Activated naive CD4-positive, alpha-beta T cell treated with anti-CD3 and anti-CD28 coated beads for 36 hours (primary cell): ENCODE results near the gene MLST8. TPM values are rescaled to one million over a fixed set of nuclear protein-coding genes. Genes with fewer than 3 reads are reported as not detected.
A peak's percentile ranks its signal among the peaks of the same experiment; 100 is the strongest.
"Not testable (repeated sequence)": the region's sequence is repeated elsewhere in the genome, so short reads cannot be mapped to it uniquely, and the experiment has no call there.

Experiments used
- CTCF ChIA-PET: fragments of 350-600 bp; sonication (Branson Sonifier 250); formaldehyde crosslinking; loops from one replicate; lab custom pipeline; 2021; ENCODE audit warnings: antibody characterized with exemption; lab: Charles Lee
- DNase-seq: peaks from one replicate; pipeline ENCODE4 v3.0.0-alpha.2; 2020
- H3K27ac Mint-ChIP-seq: one replicate; pipeline ENCODE4 v1.8.0; 2021; ENCODE audit warnings: mild to moderate bottlenecking, mixed read lengths
- H3K27me3 Mint-ChIP-seq: one replicate; pipeline ENCODE4 v1.8.0; 2021; ENCODE audit warnings: low read depth, mixed read lengths
- H3K36me3 Mint-ChIP-seq: one replicate; pipeline ENCODE4 v1.8.0; 2021; ENCODE audit warnings: low read depth, mixed read lengths
- H3K4me1 Mint-ChIP-seq: one replicate; pipeline ENCODE4 v1.8.0; 2021; ENCODE audit warnings: low read depth, mixed read lengths
- H3K4me3 Mint-ChIP-seq: one replicate; pipeline ENCODE4 v1.8.0; 2021; ENCODE audit warnings: mild to moderate bottlenecking, moderate library complexity, mixed read lengths
- H3K9me3 Mint-ChIP-seq: one replicate; pipeline ENCODE4 v1.8.0; 2021; ENCODE audit warnings: mixed read lengths
- intact Hi-C: fragments of 100-400 bp; cut with micrococcal nuclease; formaldehyde crosslinking; loops from one replicate; pipeline ENCODE4 v1.15.1; 2023
- total RNA-seq, 2 experiments: library from RNA; stranded (reverse); gene quantifications; one replicate each; pipeline ENCODE4 v1.2.3, GENCODE V29; 2021

MLST8 gene
- total RNA-seq, 2 experiments from 2014 or later: 70.0 to 70.1 TPM

DNA sequence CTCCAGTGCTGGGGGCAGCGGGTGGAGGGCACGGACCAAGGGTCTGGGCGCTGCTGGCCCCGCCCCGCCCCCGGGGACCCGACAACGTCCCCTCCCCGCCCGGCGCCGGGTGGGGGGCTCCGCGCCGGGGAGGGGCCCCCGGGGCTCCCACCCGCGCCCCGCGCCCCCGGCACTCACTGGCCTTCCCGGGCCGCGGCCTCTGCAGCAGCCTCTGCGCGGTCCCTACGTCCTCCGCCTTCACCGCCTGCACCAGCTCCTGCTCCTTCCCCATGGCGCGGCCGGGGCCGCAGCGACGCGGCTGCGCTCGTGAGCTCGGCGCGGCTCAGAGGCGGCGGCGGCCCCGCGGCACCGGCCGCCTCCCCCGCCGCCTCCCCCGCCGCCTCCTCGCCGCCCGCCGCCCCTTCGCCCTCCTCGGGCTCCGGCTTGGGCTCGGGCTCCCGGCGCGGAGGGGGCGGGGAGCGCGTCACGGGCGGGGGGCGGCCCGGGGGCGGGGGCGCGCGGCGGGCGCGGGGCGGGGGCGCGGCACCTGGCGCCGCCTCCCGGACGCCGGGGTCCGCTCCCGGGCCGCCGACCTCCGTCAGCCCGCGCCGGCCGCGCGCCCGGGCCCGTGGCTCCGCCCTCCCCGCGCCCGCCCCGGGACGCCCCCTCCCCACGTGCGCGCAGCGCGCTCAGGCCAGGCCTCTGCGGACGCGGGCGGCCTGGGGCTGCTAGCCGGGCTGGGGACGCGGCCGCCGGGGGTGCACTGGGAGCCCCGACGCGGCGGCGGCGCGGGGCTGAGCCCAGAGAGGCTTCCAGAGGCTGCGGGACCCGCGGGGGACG is 8.9 kb upstream of the MLST8 start, which contains the start of gene CASKIN1:
Gene CASKIN1, minus strand, starts transcription at position 444 of the 819 bp plus-strand sequence. Its CDS starts 173 bp downstream, at position 271.
- H3K27me3 Mint-ChIP-seq: peaks cover 26% of the 10 kb centered on the region
- CTCF ChIA-PET: no interaction called here
- H3K27ac Mint-ChIP-seq: no peak within 1 kb of the TSS
- no peak for DNase-seq
- no peaks in the 10 kb centered on the region for H3K9me3 Mint-ChIP-seq
- H3K36me3 Mint-ChIP-seq: no peaks in the 10 kb centered on the region
- peaks cover 4% of the 10 kb centered on the region for H3K4me1 Mint-ChIP-seq
- peak within 1 kb of the TSS; percentile 50 for H3K4me3 Mint-ChIP-seq
- intact Hi-C loops: no loop called here

DNA sequence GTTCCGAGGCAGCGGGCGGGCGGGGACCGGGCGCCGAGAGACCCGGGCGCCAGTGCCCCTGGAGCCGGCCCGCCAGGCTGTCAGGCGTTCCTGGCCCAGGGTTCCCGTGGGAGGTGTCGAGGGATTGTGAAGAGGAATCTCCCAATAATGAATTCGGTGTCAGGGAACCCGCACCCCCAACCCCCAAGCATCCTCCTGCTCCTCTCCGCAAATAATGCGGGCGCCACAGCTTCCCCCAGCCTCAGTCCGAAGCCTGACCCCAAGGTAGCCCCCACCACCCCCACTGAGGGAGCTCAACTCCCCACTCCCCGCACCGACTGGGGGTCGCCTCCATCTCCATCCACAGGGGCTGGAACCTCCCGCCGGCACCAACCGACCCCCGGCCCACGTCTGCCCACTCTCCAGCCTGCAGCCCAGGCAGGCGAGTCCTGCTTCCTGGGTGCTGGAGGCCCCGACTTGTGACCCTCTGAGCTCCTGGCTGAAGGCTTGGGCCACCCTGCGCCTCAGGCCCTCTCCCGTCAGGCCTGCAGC is 8.2 kb upstream of the MLST8 start:
- Mint-ChIP-seq H3K36me3 (no peaks in the 10 kb centered on the region), H3K27me3 (peaks cover 26% of the 10 kb centered on the region), H3K9me3 (no peaks in the 10 kb centered on the region), H3K27ac (no peak overlapping the region), H3K4me1 (peaks cover 4% of the 10 kb centered on the region), H3K4me3 (peak overlapping the region; percentile 50)
- no peak for DNase-seq
- intact Hi-C loops: no loop called here
- CTCF ChIA-PET: no interaction called here

- DNase-seq: no peak
- Mint-ChIP-seq H3K27ac (no peak overlapping the region), H3K27me3 (peaks cover 26% of the 10 kb centered on the region), H3K36me3 (no peaks in the 10 kb centered on the region), H3K4me3 (peak overlapping the region; percentile 27), H3K4me1 (peaks cover 4% of the 10 kb centered on the region), H3K9me3 (no peaks in the 10 kb centered on the region)
- CTCF ChIA-PET: no interaction called here
- intact Hi-C loops: no loop called here
Measured at GRCh38 chr16:2197765-2198164, 7.5 kb upstream of the MLST8 start.

DNA sequence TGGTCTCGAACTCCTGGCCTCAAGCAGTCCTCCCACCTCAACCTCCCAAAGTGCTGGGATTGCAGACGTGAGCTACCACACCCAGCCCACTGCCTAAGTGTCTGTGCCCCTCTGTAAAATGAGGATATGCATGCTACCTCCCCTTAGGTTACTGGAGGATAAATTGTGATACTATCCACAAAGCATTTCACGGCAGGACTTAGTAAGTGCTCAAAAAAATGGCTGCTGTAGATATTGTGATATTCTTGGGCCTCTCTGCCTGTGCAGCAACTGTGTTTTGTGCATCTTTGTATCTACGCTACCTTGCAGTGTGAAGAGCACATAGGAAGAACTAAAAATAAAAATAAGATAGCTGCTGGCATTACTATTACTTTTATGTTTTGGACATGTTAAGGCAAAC is 7.0 kb upstream of the MLST8 start:
- CTCF ChIA-PET: no interaction called here
- intact Hi-C loops: no loop called here
- Mint-ChIP-seq H3K27ac (no peak overlapping the region), H3K27me3 (peaks cover 26% of the 10 kb centered on the region), H3K9me3 (no peaks in the 10 kb centered on the region), H3K4me1 (peaks cover 4% of the 10 kb centered on the region), H3K36me3 (no peaks in the 10 kb centered on the region), H3K4me3 (peak overlapping the region; percentile 27)
- DNase-seq: no peak

DNA sequence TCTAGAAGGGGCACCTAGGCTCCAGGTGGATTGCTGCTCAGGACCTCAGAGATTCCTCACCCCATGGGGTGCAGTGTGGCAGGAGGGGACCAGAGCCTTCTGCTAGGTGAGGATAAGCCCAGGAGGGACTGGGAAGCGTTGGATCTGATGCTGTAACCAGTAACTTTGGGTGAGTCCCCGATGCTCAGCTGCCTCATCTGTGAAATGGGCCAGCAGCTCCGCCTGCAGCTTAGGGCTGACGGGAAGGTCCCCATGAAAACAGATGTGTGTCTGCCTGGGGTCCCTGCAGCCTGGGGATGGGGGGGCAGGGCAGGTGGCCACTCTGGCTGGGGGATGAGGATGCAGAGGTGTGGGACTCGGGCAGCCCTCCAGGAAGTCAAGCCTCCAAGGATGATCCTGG is 6.2 kb upstream of the MLST8 start:
- intact Hi-C loops: no loop called here
- H3K9me3 Mint-ChIP-seq: no peaks in the 10 kb centered on the region
- peaks cover 4% of the 10 kb centered on the region for H3K4me1 Mint-ChIP-seq
- H3K27ac Mint-ChIP-seq: no peak overlapping the region
- peaks cover 26% of the 10 kb centered on the region for H3K27me3 Mint-ChIP-seq
- CTCF ChIA-PET: no interaction called here
- no peaks in the 10 kb centered on the region for H3K36me3 Mint-ChIP-seq
- no peak for DNase-seq
- no peak overlapping the region for H3K4me3 Mint-ChIP-seq

- no peak overlapping the region for H3K27ac Mint-ChIP-seq
- H3K36me3 Mint-ChIP-seq: no peaks in the 10 kb centered on the region
- peaks cover 23% of the 10 kb centered on the region for H3K27me3 Mint-ChIP-seq
- intact Hi-C loops: no loop called here
- no peak overlapping the region for H3K4me3 Mint-ChIP-seq
- CTCF ChIA-PET: no interaction called here
- no peak for DNase-seq
- no peaks in the 10 kb centered on the region for H3K9me3 Mint-ChIP-seq
- peaks cover 9% of the 10 kb centered on the region for H3K4me1 Mint-ChIP-seq
Measured at GRCh38 chr16:2199621-2200139, 5.6 kb upstream of the MLST8 start.

GRCh38 chr16:2200313-2200712 is 4.9 kb upstream of the MLST8 start:
- Mint-ChIP-seq H3K4me1 (peaks cover 8% of the 10 kb centered on the region), H3K27me3 (peaks cover 19% of the 10 kb centered on the region), H3K36me3 (no peaks in the 10 kb centered on the region), H3K9me3 (no peaks in the 10 kb centered on the region), H3K27ac (no peak overlapping the region), H3K4me3 (no peak overlapping the region)
- DNase-seq: no peak
- intact Hi-C loops: no loop called here
- CTCF ChIA-PET: no interaction called here

DNA sequence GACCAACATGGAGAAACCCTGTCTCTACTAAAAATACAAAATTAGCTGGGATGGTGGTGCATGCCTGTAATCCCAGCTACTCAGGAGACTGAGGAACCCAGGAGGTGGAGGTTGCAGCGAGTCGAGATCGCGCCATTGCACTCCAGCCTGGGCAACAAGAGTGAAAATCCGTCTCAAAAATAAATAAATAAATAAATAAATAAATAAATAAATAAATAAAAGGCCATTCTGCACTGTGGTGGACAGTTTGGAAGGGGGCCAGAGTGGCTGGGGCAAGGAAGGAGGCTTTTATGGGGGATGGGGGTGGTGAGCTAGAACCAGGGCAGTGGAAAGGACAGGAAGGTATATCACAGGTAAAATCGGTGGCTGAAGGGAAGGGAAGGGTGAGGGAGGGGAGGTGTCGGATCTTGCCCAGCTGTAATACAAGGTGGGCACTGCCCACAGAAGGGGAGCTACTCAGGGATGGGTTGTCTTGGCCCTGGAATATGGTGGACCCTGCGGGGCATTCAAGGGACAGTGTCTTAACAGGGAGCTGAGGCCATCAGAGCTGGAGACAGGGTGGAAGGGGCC is 2.0 kb upstream of the MLST8 start:
- DNase-seq, H3K27ac Mint-ChIP-seq, intact Hi-C loops, H3K27me3 Mint-ChIP-seq, H3K9me3 Mint-ChIP-seq: not testable (repeated sequence)
- peaks cover 13% of the 10 kb centered on the region for H3K36me3 Mint-ChIP-seq
- H3K4me1 Mint-ChIP-seq: peaks cover 22% of the 10 kb centered on the region
- CTCF ChIA-PET: interaction anchor here (0.6 to 1.8 kb wide), 2 partner anchors 9 to 185 kb away, joined by 4 to 8 read pairs; no protein-coding TSS in a partner anchor
- H3K4me3 Mint-ChIP-seq: peak overlapping the region; percentile 43

DNA sequence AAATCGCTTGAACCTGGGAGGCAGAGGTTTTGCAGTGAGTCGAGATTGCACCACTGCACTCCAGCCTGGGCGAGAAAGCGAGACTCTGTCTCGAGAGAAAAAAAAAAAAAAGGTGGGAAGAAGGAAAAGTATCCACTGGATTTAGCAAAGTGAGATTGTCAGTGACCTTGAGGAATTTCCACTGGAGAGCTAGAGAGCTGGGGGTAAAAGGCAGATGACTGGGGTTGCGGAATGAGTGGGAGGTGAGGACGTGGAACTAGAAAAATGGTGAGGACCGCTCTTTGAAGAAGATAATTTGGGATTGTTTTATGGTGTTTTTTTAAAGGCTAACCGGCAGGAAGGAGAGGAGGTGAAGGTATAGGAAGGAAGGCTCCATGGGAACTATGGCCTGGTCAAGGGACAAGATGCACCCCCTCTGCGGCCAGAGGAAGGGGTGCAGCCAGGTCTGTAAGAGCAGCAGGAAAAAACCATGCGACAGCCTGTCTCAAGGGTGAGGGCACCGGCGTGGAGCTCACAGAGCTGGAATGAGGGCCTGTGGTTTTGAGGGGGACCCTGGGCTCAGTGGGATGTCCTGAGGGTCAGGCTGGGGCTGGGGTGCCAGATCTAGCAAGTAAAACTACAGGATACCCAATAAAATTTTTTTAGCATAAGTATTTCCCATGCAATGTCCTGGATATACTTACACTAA is 694 bp upstream of the MLST8 start:
- H3K9me3 Mint-ChIP-seq: no peaks in the 10 kb centered on the region
- intact Hi-C loops: loop anchor here (1.0 kb wide), 4 partner anchors 11 to 49 kb away; partner anchors contain the start of genes E4F1, ECI1 and TRAF7
- H3K27ac Mint-ChIP-seq: peak overlapping the region; percentile 48
- peaks cover 13% of the 10 kb centered on the region for H3K36me3 Mint-ChIP-seq
- H3K4me3 Mint-ChIP-seq: peak overlapping the region; percentile 72
- H3K4me1 Mint-ChIP-seq: peaks cover 22% of the 10 kb centered on the region
- no peak for DNase-seq
- CTCF ChIA-PET: interaction anchor here (0.6 to 1.8 kb wide), 3 partner anchors 10 to 219 kb away, joined by 3 to 8 read pairs (median 5); no protein-coding TSS in a partner anchor
- no peaks in the 10 kb centered on the region for H3K27me3 Mint-ChIP-seq

DNA sequence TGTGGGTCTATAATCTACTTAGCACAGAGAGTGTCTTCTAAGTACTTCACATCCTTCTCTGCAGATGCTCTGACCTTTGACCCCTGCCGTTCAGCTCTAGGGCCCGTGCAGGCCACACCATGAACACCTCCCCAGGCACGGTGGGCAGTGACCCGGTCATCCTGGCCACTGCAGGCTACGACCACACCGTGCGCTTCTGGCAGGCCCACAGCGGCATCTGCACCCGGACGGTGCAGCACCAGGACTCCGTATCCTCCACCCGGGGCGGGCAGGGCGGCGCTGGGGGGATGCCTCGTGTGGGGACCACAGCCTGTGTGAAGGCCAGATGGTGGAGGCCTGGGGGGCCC is 686 bp downstream of the MLST8 start:
- Mint-ChIP-seq H3K9me3 (no peaks in the 10 kb centered on the region), H3K27me3 (no peaks in the 10 kb centered on the region), H3K27ac (peak overlapping the region; percentile 48), H3K4me1 (peaks cover 22% of the 10 kb centered on the region), H3K36me3 (peaks cover 13% of the 10 kb centered on the region), H3K4me3 (peak overlapping the region; percentile 78)
- CTCF ChIA-PET: interaction anchor here (1.5 kb wide), 1 partner anchor 11 kb away, joined by 5 read pairs; no protein-coding TSS in a partner anchor
- intact Hi-C loops: loop anchor here (1.0 kb wide), 4 partner anchors 9 to 51 kb away; partner anchors contain the start of genes E4F1, ECI1 and TRAF7
- DNase-seq: no peak

GRCh38 chr16:2206420-2206779 is 1.1 kb downstream of the MLST8 start:
- Mint-ChIP-seq H3K9me3 (no peaks in the 10 kb centered on the region), H3K36me3 (peaks cover 13% of the 10 kb centered on the region), H3K4me3 (peak overlapping the region; percentile 78), H3K4me1 (peaks cover 22% of the 10 kb centered on the region), H3K27ac (peak overlapping the region; percentile 48), H3K27me3 (no peaks in the 10 kb centered on the region)
- CTCF ChIA-PET: no interaction called here
- intact Hi-C loops: no loop called here
- DNase-seq: no peak
